K562 (cell line): ENCODE measurements around the gene CENPE. TPM values are rescaled to one million over a fixed set of nuclear protein-coding genes. Genes with fewer than 3 reads are reported as not detected.

Experiments
- ATAC-seq: fragments of 200-7000 bp; cut with Tn5 transposase; 3 replicates; pipeline ENCODE4 v1.9.1; 2020; ENCODE audit warnings: moderate library complexity
- BruUV-seq: library from RNA; stranded (reverse); fragments of 400-500 nt; replicated peaks from 2 replicates; lab custom pipeline; 2021; lab: Mats Ljungman, UMichigan
- CTCF ChIA-PET: fragments of 300-600 bp; formaldehyde crosslinking; extraction: SDS; loops from one replicate; lab custom pipeline; 2021; ENCODE audit warnings: low intra/inter-chr PET ratio; lab: Yijun Ruan, JAX
- POLR2A ChIA-PET: fragments of 300-600, 350-650 bp; sonication (Branson Sonifier 250); formaldehyde crosslinking; extraction: SDS; loops from one replicate; lab custom pipeline; 2021; ENCODE audit warnings: antibody characterized with exemption, inconsistent platforms; lab: Yijun Ruan, JAX
- DNase-seq, 4 experiments: peaks; one replicate each; pipeline versions ENCODE4 v3.0.0 to v3.0.0-alpha.2; 2011 to 2018; ENCODE audit warnings: low spot score in 3 of 4, mixed read lengths in 3 of 4; ENCODE audit errors: extremely low read depth in 1 of 4
- FAIRE-seq: peaks from 2 replicates; lab custom pipeline; 2011; peaks lifted over from hg19 to GRCh38; lab: Jason Lieb, UNC
- H2AFZ ChIP-seq: 2 replicates; pipeline ENCODE4 v1.6.0; 2011; ENCODE audit warnings: low read depth, low read length, control low read depth, inconsistent platforms
- H3K27ac ChIP-seq: fragments of 200-600 bp; 3 replicates; pipeline ENCODE4 v1.8.0; 2011; ENCODE audit warnings: low read depth, mild to moderate bottlenecking, control low read depth, inconsistent platforms, low read length, moderate library complexity, mixed read lengths; ENCODE audit errors: extremely low read depth
- H3K27me3 ChIP-seq, 2 experiments: fragments of 300-600 bp in 1 of 2; 2 replicates in 1 of 2; 3 replicates in 1 of 2; pipeline versions ENCODE4 v1.6.0 to v1.8.0; 2011; ENCODE audit warnings: inconsistent platforms in 2 of 2, low read length in 2 of 2, mild to moderate bottlenecking in 1 of 2, mixed read lengths in 1 of 2, moderate library complexity in 1 of 2; ENCODE audit not compliant: control insufficient read depth in 2 of 2, insufficient read depth in 2 of 2
- H3K36me3 ChIP-seq: fragments of 300-600 bp; 3 replicates; pipeline ENCODE4 v1.8.0; 2011; ENCODE audit warnings: mild to moderate bottlenecking, low read length, inconsistent platforms; ENCODE audit not compliant: control insufficient read depth, insufficient read depth
- H3K4me1 ChIP-seq, 2 experiments: fragments of 200-600 bp in 1 of 2; replicated peaks in 1 of 2; 2 replicates in 1 of 2; 3 replicates in 1 of 2; pipeline versions ENCODE4 v1.5.1 to v1.8.0; 2011; ENCODE audit warnings: inconsistent platforms in 2 of 2, low read length in 2 of 2, mild to moderate bottlenecking in 1 of 2, mixed read lengths in 1 of 2, moderate library complexity in 1 of 2; ENCODE audit not compliant: control insufficient read depth in 2 of 2, insufficient read depth in 2 of 2
- H3K4me2 ChIP-seq: 2 replicates; pipeline ENCODE4 v1.6.1; 2011; ENCODE audit warnings: low read length, control low read depth, inconsistent platforms, mixed read lengths; ENCODE audit not compliant: insufficient read depth
- H3K4me3 ChIP-seq: fragments of 200-600 bp; sonication (generic), shearing (Covaris generic); 2 replicates; pipeline ENCODE4 v1.5.1; 2016; ENCODE audit warnings: control low read depth, inconsistent platforms
- H3K79me2 ChIP-seq: fragments of 200-600 bp; 3 replicates; pipeline ENCODE4 v1.8.0; 2011; ENCODE audit warnings: low read length, inconsistent platforms; ENCODE audit not compliant: control insufficient read depth, insufficient read depth
- H3K9ac ChIP-seq, 2 experiments: 2 replicates each; pipeline versions ENCODE4 v1.6.0 to v1.6.1; 2011; ENCODE audit warnings: low read depth in 2 of 2, low read length in 2 of 2, control low read depth in 1 of 2, inconsistent platforms in 1 of 2, mild to moderate bottlenecking in 1 of 2, mixed read lengths in 1 of 2; ENCODE audit not compliant: insufficient read depth in 1 of 2
- H3K9me1 ChIP-seq: one replicate; pipeline ENCODE4 v1.6.0; 2011; ENCODE audit warnings: inconsistent platforms, mild to moderate bottlenecking, low read length, moderate library complexity; ENCODE audit not compliant: control insufficient read depth, insufficient read depth
- H3K9me3 ChIP-seq: replicated peaks from 2 replicates; pipeline ENCODE4 v1.5.1; 2011; ENCODE audit warnings: low read depth, low read length, inconsistent platforms; ENCODE audit not compliant: control insufficient read depth, insufficient read depth
- H4K20me1 ChIP-seq: replicated peaks from 2 replicates; pipeline ENCODE4 v1.6.1; 2011; ENCODE audit warnings: low read length, inconsistent platforms, mixed read lengths; ENCODE audit not compliant: control insufficient read depth, insufficient read depth
- ASH1L ChIP-seq: fragments of 450-650 bp; IDR thresholded peaks from 2 replicates; pipeline ENCODE4 v1.6.1; 2018; ENCODE audit warnings: borderline replicate concordance, mild to moderate bottlenecking, low read depth; ENCODE audit not compliant: partially characterized antibody
- CEBPB ChIP-seq: fragments of 450-650 bp; IDR thresholded peaks from 2 replicates; pipeline ENCODE4 v1.6.1; 2016; ENCODE audit warnings: missing genetic modification characterization, missing compliant biosample characterization
- HCFC1 ChIP-seq: IDR thresholded peaks from 2 replicates; pipeline ENCODE4 v1.6.1; 2012; ENCODE audit warnings: low read depth, low read length, improper control_type of control experiment
- NFE2L1 ChIP-seq: fragments of 450-650 bp; IDR thresholded peaks from 2 replicates; pipeline ENCODE4 v1.6.1; 2016; ENCODE audit warnings: missing genetic modification characterization, low read depth, mild to moderate bottlenecking, missing compliant biosample characterization, moderate library complexity, borderline replicate concordance
- TEAD1 ChIP-seq, 2 experiments: fragments of 450-650 bp in 1 of 2; sonication (generic) in 1 of 2; formaldehyde crosslinking; IDR thresholded peaks; 2 replicates each; pipeline versions ENCODE4 v1.4.0 to v1.8.0; 2020 to 2022; ENCODE audit warnings: mild to moderate bottlenecking in 2 of 2, missing genetic modification reagents in 1 of 2
- ZNF143 ChIP-seq: sonication (generic); formaldehyde crosslinking; IDR thresholded peaks from 2 replicates; pipeline ENCODE4 v1.9.0; 2022; ENCODE audit warnings: mild to moderate bottlenecking, missing genetic modification reagents
- ZNF41 ChIP-seq: fragments of 250-450 bp; sonication (Bioruptor Pico); conservative IDR thresholded peaks from 2 replicates; pipeline ENCODE4 v1.4.0; 2020; ENCODE audit warnings: mild to moderate bottlenecking
- WGBS: fragments of 100-300 bp; shearing (Covaris generic); methylation state at CpG from one replicate; pipeline ENCODE4 v1.1.6; 2016; ENCODE audit warnings: low coverage, mixed read lengths; ENCODE audit not compliant: insufficient coverage; ENCODE audit errors: missing lambda C conversion rate; 5-methylcytosine and 5-hydroxymethylcytosine counted together
- in situ Hi-C: fragments of 300-500 bp; cut with MboI; formaldehyde crosslinking; loops from 4 replicates; pipeline ENCODE4 v1.15.0; 2018; ENCODE audit warnings: inconsistent platforms, mixed read lengths
- intact Hi-C: fragments of 100-400 bp; cut with micrococcal nuclease; formaldehyde crosslinking; loops from 2 replicates; pipeline ENCODE4 v1.14.2; 2022
- polyA plus RNA-seq, 8 experiments: library from polyadenylated mRNA; depleted of rRNA in 4 of 8; stranded (reverse) in 5 of 8; unstranded in 3 of 8; fragments of >200 nt; fragmentation: Nextera tagmentation in 2 of 8; fragmentation: Illumina TruSeq in 1 of 8; extraction: Ambion mirVana in 2 of 8; extraction: Trizol in 1 of 8; gene quantifications; 2 replicates each; pipeline versions ENCODE4 v1.2.1 to v1.2.3, GENCODE V29; 2011 to 2014; ENCODE audit warnings: inconsistent platforms in 1 of 8, missing spikeins in 1 of 8
- total RNA-seq, 7 experiments: library from RNA; depleted of rRNA in 6 of 7; stranded (reverse); fragments of >200 nt in 6 of 7; fragmentation: Illumina TruSeq in 2 of 7; extraction: Trizol in 2 of 7; gene quantifications; 2 replicates each; pipeline versions ENCODE4 v1.2.1 to v1.2.3, GENCODE V29; 2011 to 2021; ENCODE audit warnings: low replicate concordance in 1 of 7
- TF ChIP-seq, protein P1 (sequence below), 2 experiments: fragments of 450-650 bp in 1 of 2; sonication (generic) in 1 of 2; formaldehyde crosslinking in 1 of 2; IDR thresholded peaks; 2 replicates each; pipeline versions ENCODE4 v1.7.1 to v1.9.0; 2016 to 2022; ENCODE audit warnings: inconsistent platforms in 1 of 2, mild to moderate bottlenecking in 1 of 2, missing genetic modification reagents in 1 of 2
- TF ChIP-seq, protein P2 (sequence below): fragments of 450-650 bp; IDR thresholded peaks from 2 replicates; pipeline ENCODE4 v1.6.1; 2016

CENPE gene
- total and polyA plus RNA-seq, 9 of the 15 experiments (the other 6 are each of a cell fraction or from before 2014, with no cell fraction given): 9.9 to 53.2 (median 27.4) TPM

DNA sequence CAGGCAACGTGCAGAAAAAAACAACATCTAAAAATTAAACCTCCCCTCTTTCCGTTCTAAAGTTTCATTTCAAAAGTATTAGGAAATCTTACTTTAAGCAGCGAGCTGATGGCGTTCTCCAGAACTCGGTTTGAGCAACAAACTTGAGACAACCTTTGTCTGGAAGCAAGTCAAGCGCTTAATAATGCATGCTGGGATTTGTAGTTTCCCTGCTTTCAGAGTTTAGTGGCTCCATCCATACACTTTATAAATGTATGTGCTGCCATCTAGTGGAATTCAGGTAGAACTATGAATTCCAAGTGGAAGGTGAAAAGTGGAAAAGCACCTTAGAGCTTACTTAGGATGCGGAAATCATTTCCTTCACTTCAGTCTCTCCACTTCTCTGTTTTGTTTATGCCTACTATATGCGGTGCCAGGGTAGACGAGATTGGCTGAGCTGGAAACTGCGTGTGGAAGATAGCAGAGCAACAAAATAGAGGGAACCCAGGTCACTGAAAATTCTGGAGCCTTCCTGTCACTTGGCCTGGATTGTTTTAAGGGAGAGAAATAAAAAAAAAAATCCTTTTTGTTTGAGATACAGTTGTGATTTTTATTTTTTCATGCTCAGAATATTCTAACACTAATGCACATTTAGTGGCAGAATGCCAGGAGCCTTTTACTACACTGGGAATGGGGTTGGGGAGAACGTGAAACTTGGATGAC, 98.3 kb downstream of the CENPE start, which contains the start of gene BDH2:
Gene BDH2, minus strand, starts transcription at position 144 of the 702 bp plus-strand sequence. CDS start 3,580 bp downstream, outside the sequence.
- peak within 1 kb of the TSS; percentile 86 for H2AFZ ChIP-seq
- ChIA-PET CTCF (interaction anchor here (1.3 to 1.8 kb wide), 3 partner anchors 479 to 669 kb away, joined by 3 to 11 read pairs (median 8); no protein-coding TSS in a partner anchor), POLR2A (interaction anchor here (1.0 to 1.4 kb wide), 2 partner anchors 10 to 16 kb away, joined by 3 to 4 read pairs; no protein-coding TSS in a partner anchor)
- intact Hi-C loops (loop anchor here (2.0 to 10.0 kb wide), 5 partner anchors 273 to 845 kb away; partner anchors contain the start of gene UBE2D3), in situ Hi-C loops (no loop called here)
- H3K9me1 ChIP-seq: no peaks in the 10 kb centered on the region
- DNase-seq (peak; percentile 69 to 84 (median 76)), FAIRE-seq (peak; percentile 98), ATAC-seq (peak; percentile 94)
- H3K36me3 ChIP-seq: no peaks in the 10 kb centered on the region
- WGBS: 7% methylated on average over 11 of the region's 11 CpGs
- peak within 1 kb of the TSS; percentile 27 for H3K4me3 ChIP-seq
- no peaks in the 10 kb centered on the region for H3K9me3 ChIP-seq
- peak within 1 kb of the TSS; percentile 40 for H3K4me2 ChIP-seq
- no peaks in the 10 kb centered on the region for H3K79me2 ChIP-seq
- H4K20me1 ChIP-seq: no peaks in the 10 kb centered on the region
- H3K27me3 ChIP-seq: no peaks in the 10 kb centered on the region
- no TSS peak for BruUV-seq
- H3K27ac ChIP-seq: no peak within 1 kb of the TSS
- no peaks in the 10 kb centered on the region for H3K4me1 ChIP-seq
- peak within 1 kb of the TSS in 1 of 2 experiments; percentile 35; a peak in 2 of 4 replicates for H3K9ac ChIP-seq
- TF ChIP-seq TEAD1 (CRISPR knock-in tag; IDR thresholded peaks at IDR 0.05): peak in 1 of 2 experiments; percentile 82; a peak in 2 of 4 replicates
- TF ChIP-seq CEBPB (tag): peak; percentile 67
- no peak for TF ChIP-seq ZNF41 (CRISPR knock-in tag)
- TF ChIP-seq, protein P1, sequence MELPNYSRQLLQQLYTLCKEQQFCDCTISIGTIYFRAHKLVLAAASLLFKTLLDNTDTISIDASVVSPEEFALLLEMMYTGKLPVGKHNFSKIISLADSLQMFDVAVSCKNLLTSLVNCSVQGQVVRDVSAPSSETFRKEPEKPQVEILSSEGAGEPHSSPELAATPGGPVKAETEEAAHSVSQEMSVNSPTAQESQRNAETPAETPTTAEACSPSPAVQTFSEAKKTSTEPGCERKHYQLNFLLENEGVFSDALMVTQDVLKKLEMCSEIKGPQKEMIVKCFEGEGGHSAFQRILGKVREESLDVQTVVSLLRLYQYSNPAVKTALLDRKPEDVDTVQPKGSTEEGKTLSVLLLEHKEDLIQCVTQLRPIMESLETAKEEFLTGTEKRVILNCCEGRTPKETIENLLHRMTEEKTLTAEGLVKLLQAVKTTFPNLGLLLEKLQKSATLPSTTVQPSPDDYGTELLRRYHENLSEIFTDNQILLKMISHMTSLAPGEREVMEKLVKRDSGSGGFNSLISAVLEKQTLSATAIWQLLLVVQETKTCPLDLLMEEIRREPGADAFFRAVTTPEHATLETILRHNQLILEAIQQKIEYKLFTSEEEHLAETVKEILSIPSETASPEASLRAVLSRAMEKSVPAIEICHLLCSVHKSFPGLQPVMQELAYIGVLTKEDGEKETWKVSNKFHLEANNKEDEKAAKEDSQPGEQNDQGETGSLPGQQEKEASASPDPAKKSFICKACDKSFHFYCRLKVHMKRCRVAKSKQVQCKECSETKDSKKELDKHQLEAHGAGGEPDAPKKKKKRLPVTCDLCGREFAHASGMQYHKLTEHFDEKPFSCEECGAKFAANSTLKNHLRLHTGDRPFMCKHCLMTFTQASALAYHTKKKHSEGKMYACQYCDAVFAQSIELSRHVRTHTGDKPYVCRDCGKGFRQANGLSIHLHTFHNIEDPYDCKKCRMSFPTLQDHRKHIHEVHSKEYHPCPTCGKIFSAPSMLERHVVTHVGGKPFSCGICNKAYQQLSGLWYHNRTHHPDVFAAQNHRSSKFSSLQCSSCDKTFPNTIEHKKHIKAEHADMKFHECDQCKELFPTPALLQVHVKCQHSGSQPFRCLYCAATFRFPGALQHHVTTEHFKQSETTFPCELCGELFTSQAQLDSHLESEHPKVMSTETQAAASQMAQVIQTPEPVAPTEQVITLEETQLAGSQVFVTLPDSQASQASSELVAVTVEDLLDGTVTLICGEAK (IDR thresholded peaks at IDR 0.05): peak; percentile 48; the same call in 1 of the 2 replicates
- TF ChIP-seq, protein P1 (CRISPR knock-in tag; IDR thresholded peaks at IDR 0.05): no peak
- TF ChIP-seq NFE2L1 (tag): no peak
- TF ChIP-seq HCFC1: peak; percentile 93
- TF ChIP-seq, protein P2, sequence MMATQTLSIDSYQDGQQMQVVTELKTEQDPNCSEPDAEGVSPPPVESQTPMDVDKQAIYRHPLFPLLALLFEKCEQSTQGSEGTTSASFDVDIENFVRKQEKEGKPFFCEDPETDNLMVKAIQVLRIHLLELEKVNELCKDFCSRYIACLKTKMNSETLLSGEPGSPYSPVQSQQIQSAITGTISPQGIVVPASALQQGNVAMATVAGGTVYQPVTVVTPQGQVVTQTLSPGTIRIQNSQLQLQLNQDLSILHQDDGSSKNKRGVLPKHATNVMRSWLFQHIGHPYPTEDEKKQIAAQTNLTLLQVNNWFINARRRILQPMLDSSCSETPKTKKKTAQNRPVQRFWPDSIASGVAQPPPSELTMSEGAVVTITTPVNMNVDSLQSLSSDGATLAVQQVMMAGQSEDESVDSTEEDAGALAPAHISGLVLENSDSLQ: no peak
- no peak for TF ChIP-seq ASH1L
- peak; percentile 89 for TF ChIP-seq ZNF143
